Suprapubic skin (tissue), 3 donors: ENCODE data around the gene DGCR2.

Experiments
- CTCF ChIP-seq, 2 donors: fragments of 200-600 bp in 1 of 2; fragments of 450-650 bp in 1 of 2; sonication (generic) in 1 of 2; IDR thresholded peaks; one replicate each; pipeline ENCODE4 v1.5.1; 2016 to 2019; ENCODE audit warnings: antibody characterized with exemption in 2 of 2, mild to moderate bottlenecking in 1 of 2, moderate library complexity in 1 of 2
- POLR2A ChIP-seq, 2 donors: fragments of 450-650 bp; IDR thresholded peaks; one replicate each; pipeline ENCODE4 v1.6.1; 2017; ENCODE audit warnings: antibody characterized with exemption in 2 of 2, mild to moderate bottlenecking in 2 of 2, moderate library complexity in 2 of 2

DNA sequence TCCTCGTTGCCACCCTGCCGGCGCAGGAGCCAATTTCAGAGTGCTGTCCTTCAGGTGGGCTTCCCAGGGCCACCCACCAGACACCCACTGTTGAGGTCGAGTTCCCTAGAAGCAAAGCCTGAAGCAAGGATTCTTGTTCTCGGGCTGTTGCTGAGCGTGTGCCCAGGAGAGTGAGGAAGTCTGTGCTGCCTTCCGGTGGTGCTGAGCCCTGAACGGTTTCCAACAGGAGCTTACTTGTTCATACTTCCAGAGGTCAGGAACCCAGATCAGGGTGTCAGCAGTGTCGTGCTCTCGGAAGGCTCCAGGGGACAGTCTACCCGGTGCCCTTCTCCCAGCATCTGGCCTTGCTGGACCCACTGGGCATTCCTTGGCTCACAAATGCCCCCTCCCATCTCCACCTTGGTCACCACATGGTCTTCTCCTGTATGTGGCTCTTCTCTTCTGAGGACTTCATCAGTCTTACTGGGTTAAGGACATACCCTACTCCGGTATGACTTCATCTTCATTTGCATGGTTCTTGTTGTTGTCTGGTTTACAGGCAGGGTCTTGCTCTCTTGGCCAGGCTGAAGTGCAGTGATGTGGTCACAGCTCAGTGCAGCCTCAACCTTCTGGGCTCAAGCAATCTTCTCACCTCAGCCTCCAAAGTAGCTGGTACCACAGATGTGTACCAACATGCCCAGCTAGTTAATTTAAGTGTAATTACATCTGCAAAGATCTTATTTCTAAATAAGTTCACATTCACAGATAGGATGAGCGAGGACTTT is 45.1 kb upstream of the DGCR2 start:
- TF ChIP-seq CTCF (IDR thresholded peaks at IDR 0.05) (no peak), POLR2A (IDR thresholded peaks at IDR 0.05) (no peak)
